ENCODE measurements around the gene ZNF552.

The ZNF552 gene

GRCh38 chr19:57807541-57807940, 7.2 kb downstream of the ZNF552 start:
- H3K36me3 ChIP-seq (ENCODE audit: insufficient read depth, low read length), result peaks cover 18% of the 10 kb centered on the region; the same call in 1 of the 2 replicates

GRCh38 chr19:57803594-57804325, 11.0 kb downstream of the ZNF552 start:
- no peaks in the 10 kb centered on the region for H3K79me2 ChIP-seq (ENCODE audit: insufficient read depth, low read length)
- no peaks in the 10 kb centered on the region for H4K20me1 ChIP-seq (ENCODE audit: insufficient read depth, low read length, poor library complexity, severe bottlenecking)
- no peaks in the 10 kb centered on the region for H3K27me3 ChIP-seq (ENCODE audit: insufficient read depth, low read length, poor library complexity, severe bottlenecking)
- TF ChIP-seq EZH2phosphoT487 (IDR thresholded peaks at IDR 0.05; ENCODE audit: borderline replicate concordance) (no peak), CTCF (conservative IDR thresholded peaks at IDR 0.05; ENCODE audit: low read length) (no peak)
- no peak overlapping the region for H3K4me2 ChIP-seq (ENCODE audit: low read depth, low read length, poor library complexity, severe bottlenecking)
- H3K9me2 ChIP-seq (replicated peaks; ENCODE audit: low read depth, low read length), result no peaks in the 10 kb centered on the region
- H3K36me3 ChIP-seq (ENCODE audit: insufficient read depth, low read length), result peaks cover 13% of the 10 kb centered on the region; the same call in 1 of the 2 replicates
- no peak overlapping the region for H2AFZ ChIP-seq (ENCODE audit: low read length)
- H3K4me1 ChIP-seq (ENCODE audit: insufficient read depth, low read length, poor library complexity, severe bottlenecking), result no peaks in the 10 kb centered on the region
- no peaks in the 10 kb centered on the region for H3K9me3 ChIP-seq (ENCODE audit: insufficient read depth, low read depth, low read length)
- no peaks in the 10 kb centered on the region for H3F3A ChIP-seq (ENCODE audit: low read depth)
- H3K4me3 ChIP-seq (ENCODE audit: low read length, poor library complexity, severe bottlenecking), result no peak overlapping the region
- H3K9ac ChIP-seq (ENCODE audit: low read depth, low read length, poor library complexity, severe bottlenecking), result no peak overlapping the region

More at GRCh38 chr19:57807541-57807940, 7.2 kb downstream of the ZNF552 start:
- no peak for TF ChIP-seq CTCF (conservative IDR thresholded peaks at IDR 0.05; ENCODE audit: low read length)
- TF ChIP-seq EZH2phosphoT487 (IDR thresholded peaks at IDR 0.05; ENCODE audit: borderline replicate concordance), result no peak
- Histone ChIP-seq H3K9ac (ENCODE audit: low read depth, low read length, poor library complexity, severe bottlenecking) (no peak overlapping the region), H3K4me3 (ENCODE audit: low read length, poor library complexity, severe bottlenecking) (no peak overlapping the region), H3K9me2 (replicated peaks; ENCODE audit: low read depth, low read length) (no peaks in the 10 kb centered on the region), H3F3A (ENCODE audit: low read depth) (no peaks in the 10 kb centered on the region), H4K20me1 (ENCODE audit: insufficient read depth, low read length, poor library complexity, severe bottlenecking) (no peaks in the 10 kb centered on the region), H3K4me1 (ENCODE audit: insufficient read depth, low read length, poor library complexity, severe bottlenecking) (peaks cover 6% of the 10 kb centered on the region), H2AFZ (ENCODE audit: low read length) (no peak overlapping the region), H3K27me3 (ENCODE audit: insufficient read depth, low read length, poor library complexity, severe bottlenecking) (no peaks in the 10 kb centered on the region), H3K9me3 (ENCODE audit: insufficient read depth, low read depth, low read length) (no peaks in the 10 kb centered on the region), H3K79me2 (ENCODE audit: insufficient read depth, low read length) (0 out of 2 replicates have a peak, but pooled peaks cover 4% of the 10 kb centered on the region), H3K4me2 (ENCODE audit: low read depth, low read length, poor library complexity, severe bottlenecking) (no peak overlapping the region)

GRCh38 chr19:57803265-57803593, 11.5 kb downstream of the ZNF552 start:
- TF ChIP-seq EZH2phosphoT487 (IDR thresholded peaks at IDR 0.05; ENCODE audit: borderline replicate concordance), result no peak
- TF ChIP-seq CTCF (conservative IDR thresholded peaks at IDR 0.05; ENCODE audit: low read length), result no peak
- no peaks in the 10 kb centered on the region for H3K27me3 ChIP-seq (ENCODE audit: insufficient read depth, low read length, poor library complexity, severe bottlenecking)

More at GRCh38 chr19:57803265-57803593, 11.5 kb downstream of the ZNF552 start:
- Histone ChIP-seq H3K36me3 (ENCODE audit: insufficient read depth, low read length) (peaks cover 9% of the 10 kb centered on the region; the same call in 1 of the 2 replicates), H3K9ac (ENCODE audit: low read depth, low read length, poor library complexity, severe bottlenecking) (no peak overlapping the region), H3K9me3 (ENCODE audit: insufficient read depth, low read depth, low read length) (no peaks in the 10 kb centered on the region), H2AFZ (ENCODE audit: low read length) (no peak overlapping the region), H3K4me2 (ENCODE audit: low read depth, low read length, poor library complexity, severe bottlenecking) (no peak overlapping the region), H3F3A (ENCODE audit: low read depth) (no peaks in the 10 kb centered on the region), H3K4me3 (ENCODE audit: low read length, poor library complexity, severe bottlenecking) (no peak overlapping the region), H3K4me1 (ENCODE audit: insufficient read depth, low read length, poor library complexity, severe bottlenecking) (no peaks in the 10 kb centered on the region), H4K20me1 (ENCODE audit: insufficient read depth, low read length, poor library complexity, severe bottlenecking) (no peaks in the 10 kb centered on the region), H3K9me2 (replicated peaks; ENCODE audit: low read depth, low read length) (no peaks in the 10 kb centered on the region), H3K79me2 (ENCODE audit: insufficient read depth, low read length) (no peaks in the 10 kb centered on the region)
